ENCODE data around the gene ARL3.

ARL3 gene

GRCh38 chr10:102657984-102658724 lies 56.0 kb downstream of the ARL3 start:
- H2AK5ac ChIP-seq (ENCODE audit: low read length, severe bottlenecking), result no peak overlapping the region
- no peak for DNase-seq
- no peaks in the 10 kb centered on the region for H3K27me3 ChIP-seq (ENCODE audit: control insufficient read depth in 1 of 2, insufficient read depth in 1 of 2, low read length in 2 of 2)
- no peak overlapping the region for H3K27ac ChIP-seq (ENCODE audit: low read length, poor library complexity, severe bottlenecking)
- no peak overlapping the region for H2AFZ ChIP-seq (ENCODE audit: low read depth, low read length)
- WGBS, result 91% methylated on average over 13 of the region's 13 CpGs
- no peak overlapping the region for H2BK120ac ChIP-seq (ENCODE audit: low read depth, low read length)
- H3K4me3 ChIP-seq (ENCODE audit: insufficient read depth in 1 of 2, low read depth in 1 of 2, low read length in 2 of 2), result no peak overlapping the region
- H3K79me1 ChIP-seq (replicated peaks; ENCODE audit: low read length, poor library complexity, severe bottlenecking), result peaks cover 31% of the 10 kb centered on the region
- no peak overlapping the region for H3K14ac ChIP-seq (ENCODE audit: low read length in 2 of 2)
- H3K36me3 ChIP-seq (ENCODE audit: control insufficient read depth in 1 of 2, insufficient read depth in 2 of 2, low read depth in 1 of 2, low read length in 2 of 2), result peaks cover 56 to 59% of the 10 kb centered on the region in 2 experiments
- no peak overlapping the region for H3K4me2 ChIP-seq (ENCODE audit: low read length, poor library complexity, severe bottlenecking)
- H2BK15ac ChIP-seq (ENCODE audit: low read depth, poor library complexity, severe bottlenecking), result no peak overlapping the region
- no peaks in the 10 kb centered on the region for H3K9me3 ChIP-seq (ENCODE audit: control insufficient read depth, low read length)
- H2BK5ac ChIP-seq (ENCODE audit: low read depth, low read length, poor library complexity, severe bottlenecking), result no peak overlapping the region
- no peak overlapping the region for H4K91ac ChIP-seq (ENCODE audit: low read length)
- H3K4ac ChIP-seq (ENCODE audit: low read depth in 1 of 2, low read length in 2 of 2), result no peak overlapping the region
- no peak overlapping the region for H3K9ac ChIP-seq (ENCODE audit: low read length)
- no peak overlapping the region for H4K8ac ChIP-seq (ENCODE audit: low read length)
- peak overlapping the region in 1 of 2 experiments; percentile 20 for H3K23ac ChIP-seq (ENCODE audit: low read length in 2 of 2)
- peaks cover 32% of the 10 kb centered on the region for H3K4me1 ChIP-seq (ENCODE audit: control insufficient read depth, insufficient read depth, low read depth, low read length)
- no peak overlapping the region for H2BK12ac ChIP-seq (ENCODE audit: low read length in 2 of 2)
- no peak overlapping the region for H3K18ac ChIP-seq (ENCODE audit: low read depth in 1 of 2, low read length in 2 of 2)

GRCh38 chr10:102657451-102657850 lies 56.7 kb downstream of the ARL3 start:
- DNase-seq, result no peak
- no peak overlapping the region for H4K91ac ChIP-seq (ENCODE audit: low read length)
- no peak overlapping the region for H2AK5ac ChIP-seq (ENCODE audit: low read length, severe bottlenecking)
- no peak overlapping the region for H4K8ac ChIP-seq (ENCODE audit: low read length)
- H3K4me1 ChIP-seq (ENCODE audit: control insufficient read depth, insufficient read depth, low read depth, low read length), result peaks cover 34% of the 10 kb centered on the region
- no peak overlapping the region for H3K27ac ChIP-seq (ENCODE audit: low read length, poor library complexity, severe bottlenecking)
- H3K9ac ChIP-seq (ENCODE audit: low read length), result no peak overlapping the region
- H3K27me3 ChIP-seq (ENCODE audit: control insufficient read depth in 1 of 2, insufficient read depth in 1 of 2, low read length in 2 of 2), result no peaks in the 10 kb centered on the region
- no peaks in the 10 kb centered on the region for H3K9me3 ChIP-seq (ENCODE audit: control insufficient read depth, low read length)
- WGBS, result 95% methylated on average over 9 of the region's 11 CpGs
- no peak overlapping the region for H3K4me2 ChIP-seq (ENCODE audit: low read length, poor library complexity, severe bottlenecking)
- no peak overlapping the region for H2AFZ ChIP-seq (ENCODE audit: low read depth, low read length)
- no peak overlapping the region for H2BK120ac ChIP-seq (ENCODE audit: low read depth, low read length)
- no peak overlapping the region for H3K4me3 ChIP-seq (ENCODE audit: insufficient read depth in 1 of 2, low read depth in 1 of 2, low read length in 2 of 2)
- H3K4ac ChIP-seq (ENCODE audit: low read depth in 1 of 2, low read length in 2 of 2), result no peak overlapping the region
- H2BK12ac ChIP-seq (ENCODE audit: low read length in 2 of 2), result no peak overlapping the region
- H3K36me3 ChIP-seq (ENCODE audit: control insufficient read depth in 1 of 2, insufficient read depth in 2 of 2, low read depth in 1 of 2, low read length in 2 of 2), result peaks cover 59 to 62% of the 10 kb centered on the region in 2 experiments
- no peak overlapping the region for H3K18ac ChIP-seq (ENCODE audit: low read depth in 1 of 2, low read length in 2 of 2)
- peaks cover 31% of the 10 kb centered on the region for H3K79me1 ChIP-seq (replicated peaks; ENCODE audit: low read length, poor library complexity, severe bottlenecking)
- no peak overlapping the region for H2BK15ac ChIP-seq (ENCODE audit: low read depth, poor library complexity, severe bottlenecking)
- H3K23ac ChIP-seq (ENCODE audit: low read length in 2 of 2), result no peak overlapping the region
- H3K14ac ChIP-seq (ENCODE audit: low read length in 2 of 2), result no peak overlapping the region
- no peak overlapping the region for H2BK5ac ChIP-seq (ENCODE audit: low read depth, low read length, poor library complexity, severe bottlenecking)

- Histone ChIP-seq H3K4ac (ENCODE audit: low read depth in 1 of 2, low read length in 2 of 2) (no peak overlapping the region), H2BK120ac (ENCODE audit: low read depth, low read length) (no peak overlapping the region), H3K14ac (ENCODE audit: low read length in 2 of 2) (no peak overlapping the region), H3K79me1 (replicated peaks; ENCODE audit: low read length, poor library complexity, severe bottlenecking) (peaks cover 31% of the 10 kb centered on the region), H3K27ac (ENCODE audit: low read length, poor library complexity, severe bottlenecking) (no peak overlapping the region), H3K4me1 (ENCODE audit: control insufficient read depth, insufficient read depth, low read depth, low read length) (peaks cover 37% of the 10 kb centered on the region), H2BK5ac (ENCODE audit: low read depth, low read length, poor library complexity, severe bottlenecking) (no peak overlapping the region), H3K4me3 (ENCODE audit: insufficient read depth in 1 of 2, low read depth in 1 of 2, low read length in 2 of 2) (peak overlapping the region in 1 of 2 experiments; percentile 6), H3K9me3 (ENCODE audit: control insufficient read depth, low read length) (no peaks in the 10 kb centered on the region), H2BK12ac (ENCODE audit: low read length in 2 of 2) (no peak overlapping the region), H3K36me3 (ENCODE audit: control insufficient read depth in 1 of 2, insufficient read depth in 2 of 2, low read depth in 1 of 2, low read length in 2 of 2) (peaks cover 62 to 67% of the 10 kb centered on the region in 2 experiments), H2BK15ac (ENCODE audit: low read depth, poor library complexity, severe bottlenecking) (no peak overlapping the region), H3K18ac (ENCODE audit: low read depth in 1 of 2, low read length in 2 of 2) (no peak overlapping the region), H4K91ac (ENCODE audit: low read length) (peak overlapping the region; percentile 35), H3K4me2 (ENCODE audit: low read length, poor library complexity, severe bottlenecking) (no peak overlapping the region), H3K23ac (ENCODE audit: low read length in 2 of 2) (no peak overlapping the region), H2AFZ (ENCODE audit: low read depth, low read length) (no peak overlapping the region), H3K9ac (ENCODE audit: low read length) (no peak overlapping the region), H3K27me3 (ENCODE audit: control insufficient read depth in 1 of 2, insufficient read depth in 1 of 2, low read length in 2 of 2) (no peaks in the 10 kb centered on the region), H4K8ac (ENCODE audit: low read length) (no peak overlapping the region), H2AK5ac (ENCODE audit: low read length, severe bottlenecking) (no peak overlapping the region)
- DNase-seq, result no peak
- WGBS, result 97% methylated on average over 41 of the region's 42 CpGs
These were observed 57.3 kb downstream of the ARL3 start for GRCh38 chr10:102656791-102657371.

- H3K4me3 ChIP-seq (ENCODE audit: insufficient read depth in 1 of 2, low read depth in 1 of 2, low read length in 2 of 2), result no peak overlapping the region
- no peak overlapping the region for H4K8ac ChIP-seq (ENCODE audit: low read length)
- no peak overlapping the region for H3K23ac ChIP-seq (ENCODE audit: low read length in 2 of 2)
These were observed 58.2 kb downstream of the ARL3 start for GRCh38 chr10:102656026-102656425.

More at GRCh38 chr10:102656026-102656425, 58.2 kb downstream of the ARL3 start:
- no peak for DNase-seq
- no peaks in the 10 kb centered on the region for H3K27me3 ChIP-seq (ENCODE audit: control insufficient read depth in 1 of 2, insufficient read depth in 1 of 2, low read length in 2 of 2)
- H4K91ac ChIP-seq (ENCODE audit: low read length), result no peak overlapping the region
- 98% methylated on average over 12 of the region's 12 CpGs for WGBS
- no peak overlapping the region for H2BK120ac ChIP-seq (ENCODE audit: low read depth, low read length)
- no peak overlapping the region for H3K27ac ChIP-seq (ENCODE audit: low read length, poor library complexity, severe bottlenecking)
- H3K9me3 ChIP-seq (ENCODE audit: control insufficient read depth, low read length), result no peaks in the 10 kb centered on the region
- no peak overlapping the region for H3K9ac ChIP-seq (ENCODE audit: low read length)
- no peak overlapping the region for H2AK5ac ChIP-seq (ENCODE audit: low read length, severe bottlenecking)
- H2BK5ac ChIP-seq (ENCODE audit: low read depth, low read length, poor library complexity, severe bottlenecking), result no peak overlapping the region
- H3K79me1 ChIP-seq (replicated peaks; ENCODE audit: low read length, poor library complexity, severe bottlenecking), result peaks cover 31% of the 10 kb centered on the region
- no peak overlapping the region for H2BK15ac ChIP-seq (ENCODE audit: low read depth, poor library complexity, severe bottlenecking)
- no peak overlapping the region for H2BK12ac ChIP-seq (ENCODE audit: low read length in 2 of 2)
- H3K4me2 ChIP-seq (ENCODE audit: low read length, poor library complexity, severe bottlenecking), result no peak overlapping the region
- H2AFZ ChIP-seq (ENCODE audit: low read depth, low read length), result no peak overlapping the region
- no peak overlapping the region for H3K18ac ChIP-seq (ENCODE audit: low read depth in 1 of 2, low read length in 2 of 2)
- H3K4me1 ChIP-seq (ENCODE audit: control insufficient read depth, insufficient read depth, low read depth, low read length), result peaks cover 37% of the 10 kb centered on the region
- no peak overlapping the region for H3K4ac ChIP-seq (ENCODE audit: low read depth in 1 of 2, low read length in 2 of 2)
- no peak overlapping the region for H3K14ac ChIP-seq (ENCODE audit: low read length in 2 of 2)
- peaks cover 70 to 75% of the 10 kb centered on the region in 2 experiments for H3K36me3 ChIP-seq (ENCODE audit: control insufficient read depth in 1 of 2, insufficient read depth in 2 of 2, low read depth in 1 of 2, low read length in 2 of 2)
